GM18907 (cell line): ENCODE measurements around the gene IQCN.

Experiments
- ATAC-seq: cut with Tn5 transposase; IDR thresholded peaks from one replicate; pipeline ENCODE4 v1.9.1; 2021; ENCODE audit warnings: mild to moderate bottlenecking, moderate library complexity; ENCODE audit not compliant: unreplicated experiment

IQCN gene, protein sequence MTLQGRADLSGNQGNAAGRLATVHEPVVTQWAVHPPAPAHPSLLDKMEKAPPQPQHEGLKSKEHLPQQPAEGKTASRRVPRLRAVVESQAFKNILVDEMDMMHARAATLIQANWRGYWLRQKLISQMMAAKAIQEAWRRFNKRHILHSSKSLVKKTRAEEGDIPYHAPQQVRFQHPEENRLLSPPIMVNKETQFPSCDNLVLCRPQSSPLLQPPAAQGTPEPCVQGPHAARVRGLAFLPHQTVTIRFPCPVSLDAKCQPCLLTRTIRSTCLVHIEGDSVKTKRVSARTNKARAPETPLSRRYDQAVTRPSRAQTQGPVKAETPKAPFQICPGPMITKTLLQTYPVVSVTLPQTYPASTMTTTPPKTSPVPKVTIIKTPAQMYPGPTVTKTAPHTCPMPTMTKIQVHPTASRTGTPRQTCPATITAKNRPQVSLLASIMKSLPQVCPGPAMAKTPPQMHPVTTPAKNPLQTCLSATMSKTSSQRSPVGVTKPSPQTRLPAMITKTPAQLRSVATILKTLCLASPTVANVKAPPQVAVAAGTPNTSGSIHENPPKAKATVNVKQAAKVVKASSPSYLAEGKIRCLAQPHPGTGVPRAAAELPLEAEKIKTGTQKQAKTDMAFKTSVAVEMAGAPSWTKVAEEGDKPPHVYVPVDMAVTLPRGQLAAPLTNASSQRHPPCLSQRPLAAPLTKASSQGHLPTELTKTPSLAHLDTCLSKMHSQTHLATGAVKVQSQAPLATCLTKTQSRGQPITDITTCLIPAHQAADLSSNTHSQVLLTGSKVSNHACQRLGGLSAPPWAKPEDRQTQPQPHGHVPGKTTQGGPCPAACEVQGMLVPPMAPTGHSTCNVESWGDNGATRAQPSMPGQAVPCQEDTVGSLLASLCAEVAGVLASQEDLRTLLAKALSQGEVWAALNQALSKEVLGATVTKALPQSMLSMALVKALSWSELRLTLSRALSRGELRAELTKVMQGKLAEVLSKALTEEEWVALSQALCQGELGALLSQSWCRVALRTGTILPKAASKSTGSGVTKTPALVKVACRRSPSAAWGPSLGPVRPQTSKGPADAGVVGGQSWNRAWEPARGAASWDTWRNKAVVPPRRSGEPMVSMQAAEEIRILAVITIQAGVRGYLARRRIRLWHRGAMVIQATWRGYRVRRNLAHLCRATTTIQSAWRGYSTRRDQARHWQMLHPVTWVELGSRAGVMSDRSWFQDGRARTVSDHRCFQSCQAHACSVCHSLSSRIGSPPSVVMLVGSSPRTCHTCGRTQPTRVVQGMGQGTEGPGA (N-terminal part only)

DNA sequence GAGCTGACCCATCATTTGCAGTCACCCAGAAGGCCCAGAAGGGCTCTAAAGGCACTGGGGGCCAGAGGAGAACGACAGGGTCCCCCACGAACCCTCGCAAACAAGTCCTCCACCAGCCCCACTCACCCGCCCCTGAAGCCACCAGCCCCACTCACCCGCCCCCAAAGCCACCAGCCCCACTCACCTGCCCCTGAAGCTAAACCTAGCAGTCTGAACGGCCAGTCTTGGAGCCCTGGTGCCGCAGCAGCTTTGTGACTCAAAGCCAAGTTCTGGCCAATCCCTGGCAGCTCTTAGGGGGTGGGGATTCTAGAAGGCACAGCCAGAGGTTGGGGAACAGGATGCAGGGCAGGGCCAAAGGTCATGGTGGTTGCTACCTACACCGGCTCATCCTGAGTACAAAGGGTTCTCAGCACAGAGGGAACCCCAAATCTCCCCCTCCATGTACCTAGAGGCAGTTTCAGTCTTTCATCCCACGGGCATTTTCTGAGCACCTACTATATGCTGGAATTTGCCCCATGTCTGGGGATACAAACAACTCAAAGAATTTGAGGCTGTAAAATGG lies at the start of gene IQCN:
TSS of gene IQCN (minus strand) at position 234 of the 562 bp plus-strand sequence. CDS start 4,974 bp downstream, outside the sequence.
- ATAC-seq = no peak

DNA sequence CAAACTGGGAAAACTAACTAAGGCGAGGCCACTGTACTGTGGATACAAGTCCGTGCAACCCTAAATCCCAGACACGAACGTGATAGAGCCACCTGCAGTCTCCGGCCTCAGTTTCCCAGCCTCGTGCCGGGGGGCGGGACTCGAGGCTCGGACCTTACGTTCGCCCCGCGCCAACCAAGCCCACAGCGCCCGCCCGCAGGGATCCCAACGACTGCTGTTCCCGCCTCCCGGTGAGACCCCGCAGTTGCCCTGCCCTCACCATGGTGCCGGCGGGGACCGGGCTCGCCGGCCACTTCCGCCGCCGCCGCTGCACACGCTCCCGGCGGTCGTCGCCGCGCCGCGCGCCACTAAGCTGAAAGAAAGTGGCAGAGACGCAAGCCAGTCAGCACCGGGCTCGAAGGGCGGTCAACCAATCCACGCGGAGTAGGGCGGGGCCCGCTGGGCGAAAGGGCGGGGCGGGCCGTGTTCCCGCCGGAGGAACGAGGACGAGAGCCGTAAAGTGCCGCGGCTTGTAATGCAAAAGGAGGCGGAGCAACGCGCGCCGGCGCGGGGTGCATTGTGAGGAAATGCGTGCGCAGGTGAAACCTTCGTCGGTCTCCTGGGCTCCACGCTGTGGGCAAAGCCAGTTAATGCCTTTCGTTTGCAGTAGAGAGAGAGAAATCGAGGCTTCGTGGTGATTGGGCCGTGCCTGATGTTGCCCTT lies 48.7 kb upstream of the IQCN start, which contains the start of gene LSM4:
TSS of gene LSM4 (minus strand) at position 318 of the 702 bp plus-strand sequence. CDS start at position 262, 56 bp downstream.
- peak; percentile 85 for ATAC-seq

GRCh38 chr19:18322318-18322758 lies 48.1 kb upstream of the IQCN start:
- peak; percentile 1 for ATAC-seq

- ATAC-seq = no peak
These were observed 47.5 kb upstream of the IQCN start for GRCh38 chr19:18321734-18322102.

DNA sequence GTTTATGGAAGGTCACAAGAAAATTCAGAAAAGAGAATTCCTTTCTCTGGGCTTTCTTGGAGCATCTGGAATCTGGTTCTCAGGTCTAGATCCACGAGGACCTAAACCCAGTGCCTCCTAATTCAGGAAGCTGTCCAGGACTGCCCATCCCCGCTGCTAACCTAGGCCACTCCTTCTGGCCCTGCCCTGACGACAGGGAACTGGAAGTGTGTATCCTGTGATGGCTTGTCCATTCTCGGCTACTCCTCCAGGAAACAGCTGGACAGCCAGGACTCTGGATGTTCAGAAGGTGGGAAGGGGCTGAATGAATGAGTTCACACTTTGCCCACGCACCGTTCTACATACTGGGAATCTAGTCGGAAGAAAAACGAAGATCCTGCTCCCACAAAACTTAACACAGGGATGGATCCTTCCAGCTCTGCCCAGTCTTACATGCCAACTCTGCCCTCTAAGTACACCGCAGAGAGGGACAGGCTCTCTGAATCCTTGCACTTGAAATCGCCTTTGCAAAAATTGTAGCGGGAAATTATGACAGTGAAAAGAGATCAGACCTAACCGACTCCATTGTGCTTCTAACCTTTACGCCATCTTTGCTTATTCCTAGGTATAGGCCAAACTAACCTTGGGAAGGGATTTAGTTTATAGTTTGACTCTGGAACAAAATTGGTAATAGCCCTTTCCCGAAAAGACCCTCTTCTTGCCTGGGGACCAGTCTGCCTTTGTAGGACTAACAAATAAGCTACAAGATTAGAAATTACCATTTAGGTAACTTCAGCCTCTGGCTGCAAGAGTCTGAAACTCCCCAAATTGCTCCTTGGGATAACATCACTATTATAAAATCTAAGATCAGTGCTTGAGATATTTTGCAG lies 46.8 kb upstream of the IQCN start:
- ATAC-seq = no peak

GRCh38 chr19:18319591-18320135 lies 45.4 kb upstream of the IQCN start:
- ATAC-seq = no peak

GRCh38 chr19:18317961-18318800 lies 43.9 kb upstream of the IQCN start:
- no peak for ATAC-seq

GRCh38 chr19:18313398-18313797 lies 39.1 kb upstream of the IQCN start:
- ATAC-seq = no peak

DNA sequence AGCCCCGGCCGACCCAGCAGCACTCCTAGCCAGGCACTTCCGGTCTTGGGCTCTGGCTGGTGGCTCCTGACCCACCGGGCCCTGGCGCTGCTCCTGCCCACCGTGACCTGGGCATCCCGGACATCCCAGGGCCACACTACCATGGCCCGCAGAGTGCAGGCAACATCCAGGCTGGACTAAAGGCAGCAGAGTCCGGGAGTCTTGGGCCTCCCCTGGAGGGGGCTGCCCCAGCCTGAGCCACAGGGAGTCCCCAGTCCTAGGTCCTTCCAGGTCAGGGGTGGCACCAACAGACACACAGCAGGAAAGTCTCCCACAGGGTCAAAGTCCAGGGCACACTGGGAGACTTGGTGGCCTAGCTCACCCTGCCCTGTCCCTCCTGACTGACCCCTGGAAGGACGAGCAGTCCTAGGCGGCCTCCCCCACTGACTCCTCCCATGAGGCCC lies 37.9 kb upstream of the IQCN start:
- no peak for ATAC-seq

- no peak for ATAC-seq
These were observed 37.3 kb upstream of the IQCN start for GRCh38 chr19:18311502-18312091.

GRCh38 chr19:18310966-18311365 lies 36.7 kb upstream of the IQCN start:
- ATAC-seq = no peak

GRCh38 chr19:18310118-18310909 lies 36.1 kb upstream of the IQCN start:
- no peak for ATAC-seq

DNA sequence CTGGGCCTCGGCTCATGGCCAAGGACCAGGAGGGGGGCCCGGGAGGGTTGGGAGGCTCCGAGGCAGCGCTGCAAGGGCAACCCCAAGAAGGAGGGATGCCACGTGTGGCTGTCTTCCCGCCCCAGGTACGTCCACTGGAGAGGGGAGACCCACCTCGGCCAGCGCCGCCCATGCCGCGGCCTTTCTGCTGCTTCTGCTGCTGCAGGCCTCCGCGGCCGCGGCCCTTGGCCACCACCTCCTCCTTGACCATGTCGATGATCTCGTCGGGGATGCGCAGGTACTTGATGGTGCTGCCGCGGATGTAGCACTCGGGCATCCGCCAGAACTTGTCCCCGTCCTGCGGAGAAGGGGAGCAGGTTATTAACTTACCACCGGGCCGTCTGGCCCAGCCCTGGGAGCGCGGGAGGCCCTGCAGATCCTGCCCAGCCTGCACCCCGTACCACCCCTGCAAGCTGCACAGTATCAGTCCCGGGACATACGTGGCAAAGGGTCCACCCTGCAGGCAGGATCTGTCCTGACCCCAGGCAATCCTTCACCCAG lies 35.3 kb upstream of the IQCN start:
- ATAC-seq = no peak

DNA sequence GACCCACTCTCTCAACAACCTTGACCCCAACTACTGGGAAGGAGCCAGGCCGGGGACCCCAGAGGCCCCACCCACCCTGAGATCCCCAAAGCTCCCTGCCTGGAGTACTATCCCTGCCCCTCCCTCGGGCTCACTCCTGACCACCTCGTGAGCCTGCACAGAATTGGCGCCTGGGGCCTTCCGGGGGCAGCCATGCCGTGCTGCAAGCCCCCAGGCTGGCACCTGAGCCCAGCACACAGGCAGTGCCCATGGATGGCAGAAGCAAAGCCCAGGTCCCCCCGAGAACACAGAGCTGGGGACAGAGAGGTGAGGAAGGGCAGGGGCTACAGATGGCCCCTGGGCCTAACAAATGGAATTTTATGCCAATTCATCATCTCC lies 34.7 kb upstream of the IQCN start:
- ATAC-seq = no peak

DNA sequence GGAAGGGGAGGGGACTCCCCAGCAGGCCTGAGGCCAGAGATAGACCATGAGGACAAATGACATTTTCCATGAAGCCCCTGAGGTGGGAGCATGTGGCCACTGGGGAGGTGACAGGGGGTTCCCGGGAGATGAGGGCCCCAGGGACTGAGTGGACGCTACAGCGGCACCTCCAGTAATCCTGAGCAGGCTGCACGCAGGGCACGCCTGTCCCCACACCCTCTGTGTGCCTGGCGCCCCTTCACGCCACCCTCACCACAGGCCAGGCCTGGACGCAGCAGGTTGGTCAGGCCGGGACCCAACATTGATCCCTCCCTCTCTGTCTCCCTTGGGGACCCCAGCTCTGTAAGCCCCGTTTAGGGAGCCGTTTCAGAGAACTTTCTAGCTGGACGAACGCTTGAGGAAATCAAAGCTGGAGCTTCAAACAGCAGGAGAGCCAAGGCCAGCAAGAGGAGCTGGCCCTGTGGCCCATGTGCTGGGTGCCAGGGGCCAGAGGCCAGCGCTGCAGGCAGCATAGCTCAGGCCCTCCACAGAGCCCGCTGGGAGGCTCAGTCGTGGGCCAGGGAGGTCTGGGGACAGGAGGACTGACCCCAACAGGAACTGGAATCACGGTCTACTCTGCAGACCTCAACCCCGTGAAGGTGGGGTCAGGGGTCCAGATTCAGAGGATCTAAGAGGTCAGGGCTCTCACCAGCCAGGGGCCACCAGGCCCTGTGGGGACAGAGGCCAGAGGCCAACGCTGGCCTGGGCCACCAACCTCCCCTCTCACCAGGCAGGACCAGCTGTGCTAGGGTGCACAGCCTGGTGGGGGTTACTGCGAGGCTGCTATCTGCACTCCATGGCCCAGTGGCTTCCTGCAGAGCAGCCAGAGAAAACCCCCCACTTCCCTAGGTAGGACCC lies 34.0 kb upstream of the IQCN start:
- no peak for ATAC-seq
